Measurements from ENCODE around the gene CPEB1.
A peak's percentile ranks its signal among the peaks of the same experiment; 100 is the strongest.

The CPEB1 gene

GRCh38 chr15:82566690-82567089, 80.5 kb downstream of the CPEB1 start:
- no peak for TF ChIP-seq CTCF (IDR thresholded peaks at IDR 0.05; ENCODE audit: insufficient read depth, low read length, missing control alignments)
- H3K4me3 ChIP-seq (ENCODE audit: low read depth, low read length), result no peak overlapping the region; the same call in 1 of the 2 replicates
- POLR2A ChIA-PET, result interaction anchor here (0.9 to 1.1 kb wide), 2 partner anchors 24 to 27 kb away, joined by 4 to 7 read pairs; partner anchors contain the start of gene RPS17
- DNase-seq (ENCODE audit: low read depth, low spot score), result peak; percentile 71
- CTCF ChIA-PET, result interaction anchor here (1.3 to 3.9 kb wide), 2 partner anchors 26 to 433 kb away, joined by 4 to 25 read pairs; partner anchors contain the start of gene RPS17

- no peak for TF ChIP-seq CTCF (IDR thresholded peaks at IDR 0.05; ENCODE audit: insufficient read depth, low read length, missing control alignments)
- H3K4me3 ChIP-seq (ENCODE audit: low read depth, low read length), result no peak overlapping the region
- POLR2A ChIA-PET, result no interaction called here
- no peak for DNase-seq (ENCODE audit: low read depth, low spot score)
- CTCF ChIA-PET, result interaction anchor here (1.0 to 2.0 kb wide), 4 partner anchors 13 to 442 kb away, joined by 4 to 7 read pairs (median 6); partner anchors contain the start of gene RPS17
Observed at GRCh38 chr15:82558502-82558901, 88.7 kb downstream of the CPEB1 start.

- H3K4me3 ChIP-seq (ENCODE audit: low read depth, low read length), result no peak overlapping the region
- no peak for DNase-seq (ENCODE audit: low read depth, low spot score)
- ChIA-PET POLR2A (no interaction called here), CTCF (interaction anchor here (3.5 kb wide), 1 partner anchor 16 kb away, joined by 15 read pairs; the partner anchor contains the start of gene RPS17)
- no peak for TF ChIP-seq CTCF (IDR thresholded peaks at IDR 0.05; ENCODE audit: insufficient read depth, low read length, missing control alignments)
Observed at GRCh38 chr15:82556315-82557035, 90.7 kb downstream of the CPEB1 start.

GRCh38 chr15:82554849-82555248, 92.3 kb downstream of the CPEB1 start:
- H3K4me3 ChIP-seq (ENCODE audit: low read depth, low read length), result no peak overlapping the region
- ChIA-PET POLR2A (interaction anchor here (1.0 kb wide), 1 partner anchor 14 kb away, joined by 3 read pairs; the partner anchor contains the start of gene RPS17), CTCF (interaction anchor here (1.0 to 3.5 kb wide), 2 partner anchors 12 to 14 kb away, joined by 3 to 15 read pairs; partner anchors contain the start of gene RPS17)

GRCh38 chr15:82554351-82554750, 92.8 kb downstream of the CPEB1 start:
- ChIA-PET CTCF (no interaction called here), POLR2A (no interaction called here)
- no peak overlapping the region for H3K4me3 ChIP-seq (ENCODE audit: low read depth, low read length)
- TF ChIP-seq CTCF (IDR thresholded peaks at IDR 0.05; ENCODE audit: insufficient read depth, low read length, missing control alignments), result no peak
- DNase-seq (ENCODE audit: low read depth, low spot score), result no peak

More at GRCh38 chr15:82554849-82555248, 92.3 kb downstream of the CPEB1 start:
- DNase-seq (ENCODE audit: low read depth, low spot score), result no peak
- no peak for TF ChIP-seq CTCF (IDR thresholded peaks at IDR 0.05; ENCODE audit: insufficient read depth, low read length, missing control alignments)

GRCh38 chr15:82553846-82554245, 93.3 kb downstream of the CPEB1 start:
- DNase-seq (ENCODE audit: low read depth, low spot score), result no peak
- CTCF ChIA-PET, result interaction anchor here (0.8 to 1.4 kb wide), 4 partner anchors 11 to 446 kb away, joined by 3 to 4 read pairs (median 3); partner anchors contain the start of gene RPS17

More at GRCh38 chr15:82553846-82554245, 93.3 kb downstream of the CPEB1 start:
- POLR2A ChIA-PET, result no interaction called here
- H3K4me3 ChIP-seq (ENCODE audit: low read depth, low read length), result no peak overlapping the region
- TF ChIP-seq CTCF (IDR thresholded peaks at IDR 0.05; ENCODE audit: insufficient read depth, low read length, missing control alignments), result no peak
